GM12878 (cell line): ENCODE measurements around the gene SERTAD1. TPM values are rescaled to one million over a fixed set of nuclear protein-coding genes. Genes with fewer than 3 reads are reported as not detected.

Experiments
- ATAC-seq: fragments of 200-7000 bp; cut with Tn5 transposase; 3 replicates; pipeline ENCODE4 v1.9.1; 2020; ENCODE audit warnings: mild to moderate bottlenecking, moderate library complexity
- BruUV-seq: library from RNA; stranded (reverse); fragments of 400-500 nt; replicated peaks from 2 replicates; lab custom pipeline; 2021; lab: Mats Ljungman, UMichigan
- CTCF ChIA-PET: fragments of 300-600 bp; sonication (Branson Sonifier 250); formaldehyde crosslinking; extraction: SDS; loops from one replicate; lab custom pipeline; 2021; ENCODE audit warnings: inconsistent platforms; lab: Yijun Ruan, JAX
- POLR2A ChIA-PET: fragments of 350-600 bp; formaldehyde crosslinking; extraction: SDS; loops from one replicate; lab custom pipeline; 2021; ENCODE audit warnings: inconsistent platforms; lab: Charles Lee
- RAD21 ChIA-PET: fragments of 300-600 bp; sonication (Branson Sonifier 250); formaldehyde crosslinking; loops from one replicate; lab custom pipeline; 2023; ENCODE audit warnings: antibody characterized with exemption; ENCODE audit not compliant: unreplicated experiment; lab: Charles Lee
- SMC1A ChIA-PET: fragments of 300-600 bp; sonication (Branson Sonifier 250); formaldehyde crosslinking; loops from one replicate; lab custom pipeline; 2023; ENCODE audit not compliant: unreplicated experiment, uncharacterized antibody; lab: Charles Lee
- DNase-seq: peaks from one replicate; pipeline ENCODE4 v3.0.0-alpha.2; 2011; ENCODE audit warnings: low read depth, low spot score
- FAIRE-seq: peaks from 3 replicates; lab custom pipeline; 2011; peaks lifted over from hg19 to GRCh38; lab: Jason Lieb, UNC
- H2AFZ ChIP-seq: 2 replicates; pipeline ENCODE4 v1.6.0; 2011; ENCODE audit warnings: low read depth, low read length, control low read depth; ENCODE audit not compliant: control insufficient read depth
- H3K27ac ChIP-seq: 2 replicates; pipeline ENCODE4 v1.5.1; 2011; ENCODE audit warnings: control low read depth; ENCODE audit not compliant: control insufficient read depth, insufficient read depth
- H3K27me3 ChIP-seq, 2 experiments: replicated peaks in 1 of 2; 2 replicates each; pipeline versions ENCODE4 v1.6.0 to v1.6.1; 2011; ENCODE audit warnings: low read length in 1 of 2; ENCODE audit not compliant: control insufficient read depth in 2 of 2, insufficient read depth in 2 of 2
- H3K36me3 ChIP-seq, 2 experiments: 2 replicates each; pipeline ENCODE4 v1.5.1; 2011; ENCODE audit warnings: low read length in 1 of 2; ENCODE audit not compliant: control insufficient read depth in 2 of 2, insufficient read depth in 2 of 2
- H3K4me1 ChIP-seq: 2 replicates; pipeline ENCODE4 v1.6.1; 2011; ENCODE audit warnings: mild to moderate bottlenecking, low read length, moderate library complexity, mixed read lengths; ENCODE audit not compliant: control insufficient read depth, insufficient read depth
- H3K4me2 ChIP-seq: 2 replicates; pipeline ENCODE4 v1.6.0; 2011; ENCODE audit warnings: control low read depth; ENCODE audit not compliant: control insufficient read depth, insufficient read depth
- H3K4me3 ChIP-seq: fragments of 200-600 bp; sonication (generic); 2 replicates; pipeline ENCODE4 v1.5.1; 2016
- H3K79me2 ChIP-seq: 2 replicates; pipeline ENCODE4 v1.6.0; 2011; ENCODE audit warnings: low read length; ENCODE audit not compliant: control insufficient read depth, insufficient read depth
- H3K9ac ChIP-seq: 2 replicates; pipeline ENCODE4 v1.8.0; 2011; ENCODE audit warnings: low read length, control low read depth, mixed read lengths; ENCODE audit not compliant: control insufficient read depth, insufficient read depth
- H3K9me3 ChIP-seq: replicated peaks from 3 replicates; pipeline ENCODE4 v1.5.1; 2011; ENCODE audit warnings: mild to moderate bottlenecking, low read length; ENCODE audit not compliant: control insufficient read depth, insufficient read depth
- H4K20me1 ChIP-seq: 2 replicates; pipeline ENCODE4 v1.6.0; 2011; ENCODE audit not compliant: control insufficient read depth, insufficient read depth
- E2F8 ChIP-seq: fragments of 450-650 bp; IDR thresholded peaks from 2 replicates; pipeline ENCODE4 v1.6.1; 2018; ENCODE audit warnings: mild to moderate bottlenecking, low read depth, moderate library complexity; ENCODE audit not compliant: partially characterized antibody
- EED ChIP-seq: sonication (generic); IDR thresholded peaks from 2 replicates; pipeline ENCODE4 v1.6.1; 2016; ENCODE audit warnings: antibody characterized with exemption, low read depth
- IKZF1 ChIP-seq: fragments of 450-650 bp; conservative IDR thresholded peaks from 2 replicates; pipeline ENCODE4 v1.6.1; 2017; ENCODE audit warnings: antibody characterized with exemption, mild to moderate bottlenecking
- MTA2 ChIP-seq: fragments of 450-650 bp; IDR thresholded peaks from 2 replicates; pipeline ENCODE4 v1.6.1; 2016; ENCODE audit warnings: low read depth, mild to moderate bottlenecking, moderate library complexity
- NR2F1 ChIP-seq: fragments of 450-650 bp; conservative IDR thresholded peaks from 2 replicates; pipeline ENCODE4 v1.6.1; 2017; ENCODE audit warnings: mild to moderate bottlenecking
- POLR2A ChIP-seq: IDR thresholded peaks from 2 replicates; pipeline ENCODE4 v1.6.1; 2011; ENCODE audit warnings: low read depth, mild to moderate bottlenecking, low read length
- POU2F2 ChIP-seq: IDR thresholded peaks from 3 replicates; pipeline ENCODE4 v1.6.1; 2011; ENCODE audit warnings: low read depth, mild to moderate bottlenecking, low read length, borderline replicate concordance
- WGBS: methylation state at CpG from one replicate; pipeline ENCODE4 v1.1.6; 2016; ENCODE audit warnings: low lambda C conversion rate; ENCODE audit not compliant: insufficient replicate concordance, insufficient coverage; ENCODE audit errors: missing lambda C conversion rate; 5-methylcytosine and 5-hydroxymethylcytosine counted together
- in situ Hi-C: fragments of 300-500 bp; cut with MboI; formaldehyde crosslinking; loops from 9 replicates; pipeline ENCODE4 v1.14.3; 2018; ENCODE audit warnings: mixed read lengths
- intact Hi-C: fragments of 100-400 bp; cut with micrococcal nuclease; formaldehyde crosslinking; loops from one replicate; pipeline ENCODE4 v1.14.2; 2022; ENCODE audit not compliant: unreplicated experiment
- polyA plus RNA-seq, 11 experiments: library from polyadenylated mRNA; depleted of rRNA in 4 of 11; unstranded in 6 of 11; stranded (reverse) in 5 of 11; fragments of >200 nt; fragmentation: Nextera tagmentation in 4 of 11; fragmentation: Illumina TruSeq in 1 of 11; extraction: Ambion mirVana in 4 of 11; extraction: Trizol in 1 of 11; gene quantifications; 1 replicate in 1 of 11; 2 replicates in 10 of 11; pipeline versions ENCODE4 v1.2.1 to v1.2.3, GENCODE V29; 2011 to 2016; ENCODE audit warnings: inconsistent platforms in 2 of 11, missing spikeins in 2 of 11, low read depth in 1 of 11
- total RNA-seq, 4 experiments: library from RNA; depleted of rRNA in 3 of 4; stranded (reverse); fragments of >200 nt in 3 of 4; fragmentation: Illumina TruSeq in 1 of 4; extraction: Trizol in 1 of 4; gene quantifications; 2 replicates each; pipeline versions ENCODE4 v1.2.1 to v1.2.3, GENCODE V29; 2013 to 2021
- TF ChIP-seq, protein P1 (sequence below): IDR thresholded peaks from 2 replicates; pipeline ENCODE4 v1.6.1; 2011; ENCODE audit warnings: mild to moderate bottlenecking, low read depth, low read length, moderate library complexity; ENCODE audit not compliant: insufficient replicate concordance
- TF ChIP-seq, protein P2 (sequence below): fragments of 450-650 bp; IDR thresholded peaks from 2 replicates; pipeline ENCODE4 v1.6.1; 2017; ENCODE audit warnings: mild to moderate bottlenecking, moderate library complexity

SERTAD1 gene
- total and polyA plus RNA-seq, 10 of the 15 experiments (the other 5 are each of a cell fraction or from before 2014, with no cell fraction given) = 0.23 to 14.2 (median 8.0) TPM

DNA sequence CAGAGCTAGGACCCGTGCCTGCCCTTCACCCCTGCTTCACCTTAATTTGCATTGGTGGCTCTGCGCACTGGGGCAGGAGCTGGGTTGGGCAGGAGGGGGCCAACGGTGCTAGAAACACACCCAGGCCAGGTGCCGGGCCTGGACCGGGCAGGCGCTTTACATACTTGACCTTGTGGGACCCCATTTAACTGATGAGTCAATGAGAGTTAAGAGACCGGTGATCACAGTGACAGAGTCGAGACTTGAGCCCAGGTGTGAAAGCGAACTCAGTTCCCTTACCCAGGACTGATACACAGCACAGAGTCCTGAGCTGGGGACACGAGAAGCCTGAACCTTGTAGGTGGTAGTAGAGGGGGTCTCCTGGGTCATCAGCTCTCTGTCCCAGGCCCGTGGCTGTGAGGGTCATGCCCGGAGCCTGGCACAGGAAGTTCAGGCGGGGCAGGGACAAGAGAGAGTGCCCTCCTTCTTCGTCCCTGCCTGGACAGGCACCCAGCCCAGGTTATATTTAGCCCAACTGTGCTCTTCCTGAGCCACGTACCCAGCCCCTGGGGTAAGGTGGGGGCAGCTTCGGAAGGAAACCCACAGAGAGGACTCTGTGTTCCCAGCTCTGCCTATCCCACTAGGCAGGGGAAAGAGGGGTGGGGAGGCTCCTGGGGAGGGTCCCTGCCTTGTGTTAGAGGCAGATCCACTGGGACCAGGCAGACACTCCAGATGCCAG is 14.5 kb downstream of the SERTAD1 start:
- CTCF ChIA-PET = interaction anchor here (1.0 to 4.5 kb wide), 4 partner anchors 9 to 106 kb away, joined by 3 to 43 read pairs (median 4); no protein-coding TSS in a partner anchor
- no peaks in the 10 kb centered on the region for H3K27me3 ChIP-seq
- no TSS peak for BruUV-seq
- RAD21 ChIA-PET = interaction anchor here (1.6 to 3.2 kb wide), 2 partner anchors 10 to 107 kb away, joined by 4 to 12 read pairs; no protein-coding TSS in a partner anchor
- no peak for TF ChIP-seq E2F8
- peak; percentile 43 for TF ChIP-seq EED
- TF ChIP-seq, protein P1, sequence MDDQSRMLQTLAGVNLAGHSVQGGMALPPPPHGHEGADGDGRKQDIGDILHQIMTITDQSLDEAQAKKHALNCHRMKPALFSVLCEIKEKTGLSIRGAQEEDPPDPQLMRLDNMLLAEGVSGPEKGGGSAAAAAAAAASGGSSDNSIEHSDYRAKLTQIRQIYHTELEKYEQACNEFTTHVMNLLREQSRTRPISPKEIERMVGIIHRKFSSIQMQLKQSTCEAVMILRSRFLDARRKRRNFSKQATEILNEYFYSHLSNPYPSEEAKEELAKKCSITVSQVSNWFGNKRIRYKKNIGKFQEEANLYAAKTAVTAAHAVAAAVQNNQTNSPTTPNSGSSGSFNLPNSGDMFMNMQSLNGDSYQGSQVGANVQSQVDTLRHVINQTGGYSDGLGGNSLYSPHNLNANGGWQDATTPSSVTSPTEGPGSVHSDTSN = no peak
- TF ChIP-seq MTA2 = no peak
- peak; percentile 49; the same call in 1 of the 2 replicates for TF ChIP-seq POLR2A
- 0 out of 3 replicates have a peak, but pooled peaks have one; percentile 30 for TF ChIP-seq POU2F2
- TF ChIP-seq, protein P2, sequence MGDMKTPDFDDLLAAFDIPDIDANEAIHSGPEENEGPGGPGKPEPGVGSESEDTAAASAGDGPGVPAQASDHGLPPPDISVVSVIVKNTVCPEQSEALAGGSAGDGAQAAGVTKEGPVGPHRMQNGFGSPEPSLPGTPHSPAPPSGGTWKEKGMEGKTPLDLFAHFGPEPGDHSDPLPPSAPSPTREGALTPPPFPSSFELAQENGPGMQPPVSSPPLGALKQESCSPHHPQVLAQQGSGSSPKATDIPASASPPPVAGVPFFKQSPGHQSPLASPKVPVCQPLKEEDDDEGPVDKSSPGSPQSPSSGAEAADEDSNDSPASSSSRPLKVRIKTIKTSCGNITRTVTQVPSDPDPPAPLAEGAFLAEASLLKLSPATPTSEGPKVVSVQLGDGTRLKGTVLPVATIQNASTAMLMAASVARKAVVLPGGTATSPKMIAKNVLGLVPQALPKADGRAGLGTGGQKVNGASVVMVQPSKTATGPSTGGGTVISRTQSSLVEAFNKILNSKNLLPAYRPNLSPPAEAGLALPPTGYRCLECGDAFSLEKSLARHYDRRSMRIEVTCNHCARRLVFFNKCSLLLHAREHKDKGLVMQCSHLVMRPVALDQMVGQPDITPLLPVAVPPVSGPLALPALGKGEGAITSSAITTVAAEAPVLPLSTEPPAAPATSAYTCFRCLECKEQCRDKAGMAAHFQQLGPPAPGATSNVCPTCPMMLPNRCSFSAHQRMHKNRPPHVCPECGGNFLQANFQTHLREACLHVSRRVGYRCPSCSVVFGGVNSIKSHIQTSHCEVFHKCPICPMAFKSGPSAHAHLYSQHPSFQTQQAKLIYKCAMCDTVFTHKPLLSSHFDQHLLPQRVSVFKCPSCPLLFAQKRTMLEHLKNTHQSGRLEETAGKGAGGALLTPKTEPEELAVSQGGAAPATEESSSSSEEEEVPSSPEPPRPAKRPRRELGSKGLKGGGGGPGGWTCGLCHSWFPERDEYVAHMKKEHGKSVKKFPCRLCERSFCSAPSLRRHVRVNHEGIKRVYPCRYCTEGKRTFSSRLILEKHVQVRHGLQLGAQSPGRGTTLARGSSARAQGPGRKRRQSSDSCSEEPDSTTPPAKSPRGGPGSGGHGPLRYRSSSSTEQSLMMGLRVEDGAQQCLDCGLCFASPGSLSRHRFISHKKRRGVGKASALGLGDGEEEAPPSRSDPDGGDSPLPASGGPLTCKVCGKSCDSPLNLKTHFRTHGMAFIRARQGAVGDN = peak; percentile 50; the same call in 1 of the 2 replicates
- 0 out of 2 replicates have a peak, but pooled peaks have one; percentile 27 for TF ChIP-seq IKZF1
- peak; percentile 59 for TF ChIP-seq NR2F1
- TF ChIP-seq, all 136 proteins: peak for 6
- H3K36me3 ChIP-seq = no peaks in the 10 kb centered on the region
- no peak overlapping the region for H3K4me3 ChIP-seq
- FAIRE-seq (peak; percentile 23), ATAC-seq (peak; percentile 68), DNase-seq (no peak)
- ChIA-PET SMC1A (interaction anchor here (1.1 to 2.0 kb wide), 4 partner anchors 9 to 106 kb away, joined by 3 to 9 read pairs (median 3); no protein-coding TSS in a partner anchor), POLR2A (interaction anchor here (0.7 to 2.6 kb wide), 6 partner anchors 9 to 153 kb away, joined by 3 to 8 read pairs (median 6); partner anchors contain the start of gene SERTAD1)
- H3K9ac ChIP-seq = peak overlapping the region; percentile 68
- no peaks in the 10 kb centered on the region for H3K9me3 ChIP-seq
- no peaks in the 10 kb centered on the region for H4K20me1 ChIP-seq
- 4% methylated on average over 16 of the region's 16 CpGs for WGBS
- H3K4me1 ChIP-seq = peaks cover 42% of the 10 kb centered on the region
- no peaks in the 10 kb centered on the region for H3K79me2 ChIP-seq
- peak overlapping the region; percentile 78 for H3K27ac ChIP-seq
- peak overlapping the region; percentile 82 for H3K4me2 ChIP-seq
- peak overlapping the region; percentile 94 for H2AFZ ChIP-seq
- in situ Hi-C loops = no loop called here
- intact Hi-C loops = no loop called here
